GM19395 (cell line): ENCODE results near the gene TIMM44.
"Not testable (repeated sequence)": the region's sequence is repeated elsewhere in the genome, so short reads cannot be mapped to it uniquely, and the experiment has no call there.

Experiments used
- ATAC-seq: cut with Tn5 transposase; IDR thresholded peaks from one replicate; pipeline ENCODE4 v1.9.1; 2021; ENCODE audit warnings: mild to moderate bottlenecking, moderate library complexity; ENCODE audit not compliant: unreplicated experiment

The TIMM44 gene

DNA sequence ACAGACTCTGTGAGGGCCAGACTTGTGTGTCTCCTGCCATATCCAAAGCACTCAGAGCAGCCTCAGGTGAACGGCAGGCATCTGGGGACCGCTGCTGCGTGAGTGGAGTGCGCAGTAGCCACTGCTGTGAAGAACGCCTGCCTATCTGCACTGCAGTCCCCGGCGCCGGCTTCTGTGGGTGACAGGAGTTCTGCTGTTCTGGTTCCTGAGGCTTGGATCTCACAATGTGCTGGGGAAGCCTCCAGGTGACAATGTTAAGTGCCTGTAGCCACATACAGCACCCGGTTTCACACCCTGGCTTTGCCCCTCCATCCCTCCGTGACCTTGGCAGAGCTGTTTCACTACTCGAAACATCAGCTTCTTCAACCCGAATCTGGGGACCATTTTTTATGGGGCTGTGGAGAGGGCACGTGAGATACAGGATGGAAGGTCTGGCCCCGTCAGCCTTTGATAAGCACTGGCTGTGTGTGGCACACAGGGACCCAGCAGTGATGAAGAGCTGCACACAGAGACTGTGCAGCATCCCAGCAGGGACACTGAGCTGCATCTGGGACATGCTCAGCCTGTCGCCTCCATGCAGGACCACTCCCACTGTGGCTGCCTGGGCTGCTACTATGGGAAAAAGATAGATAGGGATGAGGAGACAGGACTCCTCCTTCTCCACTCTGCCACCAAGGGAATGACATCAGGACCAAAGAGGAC is 33.7 kb upstream of the TIMM44 start:
- ATAC-seq, result no peak

DNA sequence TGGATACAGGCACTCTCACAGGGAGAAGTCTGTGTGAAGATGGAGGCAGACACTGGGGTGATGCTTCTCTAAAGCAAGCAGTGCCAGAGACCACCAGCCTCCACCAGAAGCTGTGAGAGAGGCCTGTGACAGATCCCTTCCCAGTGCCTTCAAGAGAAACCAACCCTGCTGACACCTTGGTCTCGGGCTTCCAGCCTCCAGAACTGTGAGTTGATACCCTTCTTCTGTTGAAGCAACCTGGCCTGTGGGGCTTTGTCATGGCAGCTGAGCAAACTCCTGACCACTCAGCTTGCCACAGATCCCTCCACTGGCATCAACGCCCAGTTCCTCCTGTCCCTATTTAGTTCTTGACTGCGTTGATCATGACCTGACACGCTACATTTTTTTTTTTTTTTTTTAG is 33.0 kb upstream of the TIMM44 start:
- no peak for ATAC-seq

GRCh38 chr19:7975037-7975436 is 31.6 kb upstream of the TIMM44 start:
- ATAC-seq, result no peak

DNA sequence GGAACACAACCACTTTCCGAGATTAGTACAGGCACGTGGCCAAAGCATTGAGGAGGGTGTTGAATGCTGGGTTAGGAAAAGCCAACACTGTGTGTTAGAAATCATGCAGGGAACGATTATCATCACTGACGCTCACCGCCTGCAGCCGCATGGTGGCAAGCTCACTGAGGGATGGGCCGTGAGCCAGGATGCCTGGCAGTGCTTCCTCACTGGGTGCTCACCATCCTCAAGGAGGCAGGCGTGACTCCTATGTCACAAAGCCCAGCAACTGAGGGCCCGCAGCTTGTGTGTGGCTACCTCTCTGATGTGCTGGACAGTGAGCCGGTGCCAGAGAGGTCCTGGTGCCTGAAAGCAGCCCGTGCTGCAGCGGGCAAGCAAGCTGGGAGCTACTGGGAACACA is 30.4 kb upstream of the TIMM44 start:
- no peak for ATAC-seq

DNA sequence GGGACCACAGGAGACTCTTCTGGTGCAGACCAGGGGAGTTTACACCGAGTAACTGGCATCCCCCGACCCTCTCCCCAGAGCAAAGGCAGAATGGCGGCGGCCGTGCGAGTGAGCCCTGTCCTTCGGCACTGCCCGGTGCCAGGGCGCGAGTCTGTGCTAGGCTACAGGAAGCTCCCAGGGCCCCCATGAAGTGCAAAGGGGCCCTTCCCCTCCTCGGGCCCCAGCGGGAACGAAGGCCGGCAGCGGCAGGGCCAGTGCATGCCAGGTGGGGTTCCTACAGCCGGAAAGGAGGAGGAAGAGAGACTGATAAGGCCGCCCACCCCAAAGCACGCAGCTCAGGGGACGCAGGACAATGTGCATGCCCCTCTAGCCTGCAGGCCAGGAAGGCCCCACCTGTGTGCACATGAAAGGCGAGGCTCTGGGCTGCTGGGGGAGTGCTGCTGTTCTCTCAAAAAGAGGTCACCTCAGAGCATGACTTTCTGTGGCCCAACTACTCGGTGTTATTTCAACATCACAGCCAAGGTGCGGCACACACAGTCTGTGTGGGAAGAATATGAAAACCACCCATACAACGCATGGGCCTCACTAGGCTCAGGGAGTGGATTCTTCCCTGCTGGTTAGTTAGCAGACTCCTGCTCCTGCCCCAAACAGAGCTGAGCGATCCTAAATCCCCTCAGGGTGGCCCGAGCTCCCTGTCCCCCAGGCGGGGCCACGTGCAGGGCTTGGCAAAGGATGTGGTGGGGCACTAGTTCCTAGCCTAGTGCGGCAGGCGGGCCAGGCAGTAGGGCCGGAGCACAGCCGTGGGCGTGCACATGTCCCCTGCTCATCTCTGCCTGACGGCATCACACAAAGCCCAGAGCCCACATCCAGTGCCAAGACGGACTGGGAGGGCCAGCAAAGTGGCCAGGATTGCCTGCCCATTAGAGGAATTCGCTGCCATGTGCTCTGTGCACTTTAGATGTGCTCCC is 28.4 kb upstream of the TIMM44 start:
- ATAC-seq, result no peak

- ATAC-seq, result no peak
Measured at GRCh38 chr19:7970716-7971448, 27.4 kb upstream of the TIMM44 start.

DNA sequence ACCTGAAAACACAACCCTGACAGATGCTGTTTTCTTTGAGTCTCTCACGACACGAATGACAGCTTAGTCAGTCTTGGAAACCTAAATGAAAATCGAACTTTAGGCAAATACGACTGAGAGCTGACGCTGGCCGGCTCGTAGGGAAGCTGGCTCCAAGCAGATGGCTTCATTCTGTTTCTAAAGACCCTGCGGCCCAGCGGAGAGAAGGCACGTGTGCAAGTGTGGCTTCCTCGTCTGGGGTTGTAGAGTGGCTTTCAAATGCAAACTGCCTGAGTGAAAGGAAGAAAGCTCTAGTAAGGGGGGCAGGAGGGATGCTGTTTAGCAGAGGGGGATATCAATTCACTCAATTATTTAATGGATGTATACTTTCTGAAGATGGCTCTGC is 26.1 kb upstream of the TIMM44 start:
- ATAC-seq, result no peak

- no peak for ATAC-seq
Measured at GRCh38 chr19:7968796-7969554, 25.5 kb upstream of the TIMM44 start.

DNA sequence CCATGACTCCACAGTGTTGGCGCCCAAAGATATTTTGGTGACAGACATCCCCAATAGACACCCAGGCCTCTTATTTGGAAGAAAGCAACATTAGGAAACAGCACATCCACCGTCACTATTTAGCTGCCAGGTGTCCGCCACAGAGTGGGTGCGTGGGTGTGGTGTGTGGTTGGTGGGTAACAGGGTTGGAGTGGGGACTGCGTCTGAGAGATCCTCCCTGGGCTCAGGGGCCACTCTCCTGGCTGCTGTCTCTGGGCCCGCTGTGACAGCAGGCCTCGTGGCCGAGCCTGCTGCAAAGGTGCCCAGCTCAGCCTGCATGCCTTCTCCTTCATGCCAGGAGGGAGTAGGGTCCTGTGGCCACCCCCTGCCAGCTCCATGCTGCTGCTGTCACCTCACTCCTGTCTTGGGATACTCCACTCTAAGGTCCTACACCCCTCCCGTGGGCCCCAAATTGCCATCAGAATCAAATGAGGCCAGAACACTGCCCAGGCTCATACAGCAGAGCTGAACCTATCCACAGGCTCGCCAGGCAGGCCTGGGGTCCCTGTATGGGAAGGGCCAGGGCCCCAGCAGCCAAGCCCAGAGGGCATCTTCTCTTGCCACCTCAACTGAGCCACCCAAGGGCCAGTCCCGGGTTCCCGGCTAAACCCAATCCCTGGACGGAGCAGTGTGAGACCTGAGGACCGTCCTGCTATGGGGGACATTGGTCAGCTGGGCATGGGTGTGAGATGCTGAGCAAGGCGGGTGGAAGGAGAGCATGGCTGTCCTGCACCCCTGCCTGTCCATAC is 24.7 kb upstream of the TIMM44 start:
- no peak for ATAC-seq

- ATAC-seq, result no peak
Measured at GRCh38 chr19:7965921-7966665, 22.6 kb upstream of the TIMM44 start.

DNA sequence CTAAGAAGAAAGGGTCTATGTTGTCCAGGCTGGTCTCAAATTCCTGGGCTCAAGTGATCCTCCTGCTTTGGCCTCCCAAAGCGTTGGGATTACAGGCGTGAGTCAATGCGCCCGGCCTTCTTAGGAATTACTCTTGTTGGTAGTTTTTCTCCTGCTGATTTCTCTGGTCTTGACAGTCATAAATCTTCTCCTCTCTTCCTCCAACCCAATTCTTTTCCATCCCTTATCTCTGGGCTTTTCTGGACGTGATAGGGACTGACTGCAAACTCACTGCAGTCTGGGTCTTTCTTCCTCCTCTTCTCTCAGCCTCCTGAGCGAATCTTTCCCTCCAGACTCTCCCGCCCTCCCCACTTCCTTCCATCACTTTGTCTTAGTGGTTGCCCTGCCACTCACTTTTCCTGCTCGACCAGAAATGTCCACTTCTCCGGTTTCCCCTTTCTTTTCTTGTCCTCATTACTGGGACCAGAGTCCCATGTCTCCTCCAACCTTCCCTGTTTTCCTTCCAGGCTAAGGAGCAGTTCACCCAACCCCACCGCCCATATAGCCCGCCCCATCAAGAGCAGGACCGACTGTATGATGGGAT is 21.9 kb upstream of the TIMM44 start:
- ATAC-seq, result no peak

DNA sequence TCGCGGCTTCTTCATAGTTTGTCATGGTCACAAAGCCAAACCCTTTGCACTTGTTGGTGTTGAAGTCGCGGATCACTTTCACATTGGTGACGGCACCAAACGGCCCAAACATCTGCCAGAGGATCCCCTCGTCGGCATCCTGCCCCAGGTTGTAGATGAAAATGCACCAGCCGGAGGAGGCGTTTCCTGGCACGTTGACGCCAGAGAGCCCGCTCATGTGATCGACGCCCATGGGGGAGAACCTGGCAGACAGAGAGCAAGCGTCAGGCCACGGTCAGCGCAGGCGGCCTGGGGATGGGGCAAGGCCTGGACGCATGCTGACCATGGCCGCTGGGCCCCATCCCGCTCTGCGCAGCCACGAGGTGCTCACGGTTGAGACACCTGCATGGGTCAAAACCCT is 20.1 kb upstream of the TIMM44 start:
- ATAC-seq, result no peak

DNA sequence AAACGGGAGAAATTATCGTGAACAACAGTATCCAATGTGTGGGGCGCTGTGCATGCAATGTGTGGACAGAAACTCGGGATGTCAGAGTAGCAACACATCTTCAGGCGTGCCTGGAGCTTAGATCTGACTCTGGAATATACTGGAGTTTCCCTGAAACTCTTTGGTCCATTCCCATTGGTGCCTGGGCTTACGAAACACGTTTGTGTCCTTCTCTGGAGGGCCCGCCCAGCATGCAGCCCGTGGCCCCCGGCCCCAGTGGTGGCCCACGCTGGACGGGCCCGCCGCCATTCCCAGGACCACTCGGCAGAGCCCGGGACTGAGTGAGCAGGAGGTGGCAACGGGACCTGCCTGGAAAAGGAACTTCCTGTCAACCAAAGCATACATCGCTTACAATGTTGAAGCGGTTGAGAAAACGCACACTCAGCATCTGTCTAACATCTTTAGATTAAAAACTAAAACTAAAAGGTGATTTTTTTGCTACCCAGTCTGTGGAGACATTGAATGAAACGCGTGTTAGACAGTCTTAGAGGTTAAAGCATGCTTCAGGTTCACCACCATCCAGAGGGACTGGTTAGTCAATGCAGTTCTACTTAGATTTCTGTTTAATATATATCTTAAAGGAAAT is 19.3 kb upstream of the TIMM44 start:
- ATAC-seq, result no peak

GRCh38 chr19:7961920-7962626 is 18.6 kb upstream of the TIMM44 start:
- no peak for ATAC-seq

DNA sequence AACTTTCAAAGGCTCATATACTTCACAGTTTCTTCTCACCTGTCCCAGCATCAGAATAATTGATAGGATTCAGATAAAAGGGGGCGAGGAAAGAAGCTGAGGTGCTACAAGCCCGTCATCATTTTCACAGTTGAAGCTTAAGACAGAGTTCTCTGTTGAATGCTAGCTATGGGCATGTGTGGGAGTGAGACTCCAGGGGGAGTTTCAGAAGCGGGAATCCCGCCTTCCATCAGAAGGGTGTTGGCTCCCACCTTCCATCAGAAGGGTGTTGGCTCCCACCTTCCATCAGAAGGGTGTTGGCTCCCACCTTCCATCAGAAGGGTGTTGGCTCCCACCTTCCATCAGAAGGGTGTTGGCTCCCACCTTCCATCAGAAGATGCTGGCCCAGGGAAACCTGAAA is 17.6 kb upstream of the TIMM44 start:
- ATAC-seq, result not testable (repeated sequence)

DNA sequence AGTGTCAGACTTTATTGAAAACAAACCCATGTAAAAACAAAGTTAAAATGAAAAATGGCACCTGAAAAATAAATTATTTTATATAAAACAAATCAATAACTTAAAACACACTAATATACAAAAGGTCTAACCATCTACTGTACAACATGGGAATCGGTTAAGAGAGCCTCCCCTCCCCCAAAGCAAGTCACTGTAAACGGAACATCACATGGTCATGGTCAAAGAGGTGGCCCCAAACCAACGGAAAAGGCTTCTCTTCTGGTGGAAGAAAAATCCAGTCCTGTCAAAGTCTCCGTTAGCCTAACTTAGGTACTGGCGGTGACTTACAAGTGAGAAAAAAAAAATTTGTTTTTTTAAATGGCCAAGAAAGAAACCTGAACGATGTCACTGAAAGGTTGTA is 15.7 kb upstream of the TIMM44 start:
- ATAC-seq, result no peak

GRCh38 chr19:7955696-7956095 is 12.2 kb upstream of the TIMM44 start:
- ATAC-seq, result no peak

- no peak for ATAC-seq
Measured at GRCh38 chr19:7953576-7953975, 10.1 kb upstream of the TIMM44 start.
